HEK293 (cell line): ENCODE results near the gene NCOA7.

ENCODE experiments used
- CTCF ChIA-PET: fragments of 350-600 bp; formaldehyde crosslinking; extraction: SDS; loops from one replicate; lab custom pipeline; 2021; ENCODE audit warnings: antibody characterized with exemption; lab: Yijun Ruan, JAX
- POLR2A ChIA-PET: fragments of 300-600 bp; formaldehyde crosslinking; extraction: SDS; loops from one replicate; lab custom pipeline; 2020; ENCODE audit warnings: antibody characterized with exemption, inconsistent platforms; lab: Yijun Ruan, JAX
- H3K27ac ChIP-seq: fragments of 200-500 bp; sonication (Bioruptor generic); 2 replicates; pipeline ENCODE4 v1.5.1; 2014; ENCODE audit warnings: low read depth, low read length, control low read depth, inconsistent platforms; ENCODE audit errors: extremely low read depth
- H3K36me3 ChIP-seq, 2 experiments: fragments of 200-500 bp in 1 of 2; sonication (Bioruptor generic) in 1 of 2; 1 replicate in 1 of 2; 2 replicates in 1 of 2; pipeline ENCODE4 v1.5.1; 2014 to 2017; ENCODE audit warnings: inconsistent platforms in 2 of 2, low read length in 2 of 2; ENCODE audit not compliant: control insufficient read depth in 2 of 2, insufficient read depth in 1 of 2
- H3K4me1 ChIP-seq: fragments of 200-500 bp; sonication (Bioruptor generic); 2 replicates; pipeline ENCODE4 v1.5.1; 2014; ENCODE audit warnings: mild to moderate bottlenecking, low read length, inconsistent platforms; ENCODE audit not compliant: control insufficient read depth, insufficient read depth
- H3K4me3 ChIP-seq: 2 replicates; pipeline ENCODE4 v1.5.1; 2011; ENCODE audit warnings: low read depth, mild to moderate bottlenecking, control low read depth, low read length, moderate library complexity
- H3K9me3 ChIP-seq: fragments of 200-500 bp; sonication (Bioruptor generic); 2 replicates; pipeline ENCODE4 v1.5.1; 2014; ENCODE audit warnings: low read depth, low read length, inconsistent platforms; ENCODE audit not compliant: control insufficient read depth, insufficient read depth
- GLI4 ChIP-seq: fragments of 450-650 bp; formaldehyde crosslinking; IDR thresholded peaks from 2 replicates; pipeline ENCODE4 v1.5.1; 2016; ENCODE audit warnings: missing biosample characterization, missing genetic modification characterization
- PRDM10 ChIP-seq: fragments of 450-650 bp; formaldehyde crosslinking; IDR thresholded peaks from 2 replicates; pipeline ENCODE4 v1.5.1; 2016; ENCODE audit warnings: missing biosample characterization, missing genetic modification characterization
- ZNF280C ChIP-seq: fragments of 450-650 bp; formaldehyde crosslinking; IDR thresholded peaks from 2 replicates; pipeline ENCODE4 v1.5.1; 2016; ENCODE audit warnings: missing biosample characterization, missing genetic modification characterization
- ZNF324 ChIP-seq: fragments of 450-650 bp; formaldehyde crosslinking; IDR thresholded peaks from 2 replicates; pipeline ENCODE4 v1.5.1; 2016; ENCODE audit warnings: missing biosample characterization, missing genetic modification characterization
- ZNF423 ChIP-seq: fragments of 450-650 bp; formaldehyde crosslinking; IDR thresholded peaks from 2 replicates; pipeline ENCODE4 v1.5.1; 2016; ENCODE audit warnings: missing biosample characterization, missing genetic modification characterization
- ZNF518A ChIP-seq: fragments of 450-650 bp; formaldehyde crosslinking; conservative IDR thresholded peaks from 2 replicates; pipeline ENCODE4 v1.5.1; 2016; ENCODE audit warnings: low read depth, missing biosample characterization, missing genetic modification characterization
- ZNF560 ChIP-seq: fragments of 450-650 bp; formaldehyde crosslinking; IDR thresholded peaks from 2 replicates; pipeline ENCODE4 v1.5.1; 2017; ENCODE audit warnings: missing biosample characterization, missing genetic modification characterization, borderline replicate concordance
- ZNF600 ChIP-seq: fragments of 450-650 bp; formaldehyde crosslinking; IDR thresholded peaks from 2 replicates; pipeline ENCODE4 v1.5.1; 2016; ENCODE audit warnings: missing biosample characterization, missing genetic modification characterization
- ZNF76 ChIP-seq: fragments of 450-650 bp; formaldehyde crosslinking; IDR thresholded peaks from 2 replicates; pipeline ENCODE4; 2016; ENCODE audit warnings: low read depth, missing biosample characterization, missing genetic modification characterization, borderline replicate concordance

The NCOA7 gene

GRCh38 chr6:125962900-125963497, 172.2 kb downstream of the NCOA7 start (continued):
- TF ChIP-seq ZNF280C (tag by site-specific recombination) (no peak), ZNF560 (tag by site-specific recombination) (no peak)

- TF ChIP-seq ZNF518A (tag by site-specific recombination) (no peak), ZNF76 (no peak), ZNF324 (no peak), PRDM10 (tag by site-specific recombination) (0 out of 2 replicates have a peak, but pooled peaks have one; percentile 19)
- POLR2A ChIA-PET: interaction anchor here (1.2 kb wide), 1 partner anchor 18 kb away, joined by 3 read pairs; no protein-coding TSS in a partner anchor
- Histone ChIP-seq H3K4me3 (no peak overlapping the region), H3K4me1 (no peaks in the 10 kb centered on the region), H3K36me3 (peaks cover 11 to 34% of the 10 kb centered on the region in 2 experiments; a peak in 2 of 3 replicates), H3K9me3 (no peaks in the 10 kb centered on the region), H3K27ac (no peak overlapping the region)
- CTCF ChIA-PET: interaction anchor here (0.6 to 5.7 kb wide), 6 partner anchors 8 to 157 kb away, joined by 3 to 59 read pairs (median 6); partner anchors contain the start of gene HINT3
Observed at GRCh38 chr6:125963817-125964216, 173.1 kb downstream of the NCOA7 start.

DNA sequence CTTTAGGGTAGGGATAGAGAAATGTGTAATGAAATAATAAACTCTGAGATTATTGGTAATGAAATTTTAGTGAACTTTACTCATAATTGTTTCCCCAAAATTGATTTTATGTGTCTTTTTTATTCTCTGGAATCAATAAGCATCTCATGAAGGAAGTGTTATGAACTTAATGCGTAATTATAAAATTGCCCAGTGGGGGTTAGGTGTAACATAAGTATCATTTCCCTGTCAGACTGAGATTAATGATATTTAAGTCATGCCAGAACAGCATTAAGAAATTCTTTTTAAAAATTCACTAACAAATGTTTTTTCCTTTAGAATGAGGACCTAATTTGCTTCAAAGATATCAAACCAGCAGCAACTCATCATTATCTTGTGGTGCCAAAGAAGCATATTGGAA, 175.8 kb downstream of the NCOA7 start:
- H3K9me3 ChIP-seq: no peaks in the 10 kb centered on the region
- H3K27ac ChIP-seq: no peak overlapping the region
- H3K4me1 ChIP-seq: no peaks in the 10 kb centered on the region
- CTCF ChIA-PET: interaction anchor here (0.7 to 1.3 kb wide), 3 partner anchors 13 to 847 kb away, joined by 3 read pairs; no protein-coding TSS in a partner anchor
- POLR2A ChIA-PET: no interaction called here
- H3K36me3 ChIP-seq: peaks cover 13 to 28% of the 10 kb centered on the region in 2 experiments; a peak in 2 of 3 replicates
- no peak overlapping the region for H3K4me3 ChIP-seq
- TF ChIP-seq GLI4 (tag by site-specific recombination) (no peak), ZNF600 (peak; percentile 22; the same call in 1 of the 2 replicates), ZNF423 (tag by site-specific recombination) (no peak)
